ENCODE measurements around the gene BOD1. TPM values are rescaled to one million over a fixed set of nuclear protein-coding genes. Genes with fewer than 3 reads are reported as not detected.
A peak's percentile ranks its signal among the peaks of the same experiment; 100 is the strongest.

The BOD1 gene
- total RNA-seq, 1 donor, result 74.3 TPM

- TF ChIP-seq, protein P1, sequence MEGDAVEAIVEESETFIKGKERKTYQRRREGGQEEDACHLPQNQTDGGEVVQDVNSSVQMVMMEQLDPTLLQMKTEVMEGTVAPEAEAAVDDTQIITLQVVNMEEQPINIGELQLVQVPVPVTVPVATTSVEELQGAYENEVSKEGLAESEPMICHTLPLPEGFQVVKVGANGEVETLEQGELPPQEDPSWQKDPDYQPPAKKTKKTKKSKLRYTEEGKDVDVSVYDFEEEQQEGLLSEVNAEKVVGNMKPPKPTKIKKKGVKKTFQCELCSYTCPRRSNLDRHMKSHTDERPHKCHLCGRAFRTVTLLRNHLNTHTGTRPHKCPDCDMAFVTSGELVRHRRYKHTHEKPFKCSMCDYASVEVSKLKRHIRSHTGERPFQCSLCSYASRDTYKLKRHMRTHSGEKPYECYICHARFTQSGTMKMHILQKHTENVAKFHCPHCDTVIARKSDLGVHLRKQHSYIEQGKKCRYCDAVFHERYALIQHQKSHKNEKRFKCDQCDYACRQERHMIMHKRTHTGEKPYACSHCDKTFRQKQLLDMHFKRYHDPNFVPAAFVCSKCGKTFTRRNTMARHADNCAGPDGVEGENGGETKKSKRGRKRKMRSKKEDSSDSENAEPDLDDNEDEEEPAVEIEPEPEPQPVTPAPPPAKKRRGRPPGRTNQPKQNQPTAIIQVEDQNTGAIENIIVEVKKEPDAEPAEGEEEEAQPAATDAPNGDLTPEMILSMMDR (IDR thresholded peaks at IDR 0.05; ENCODE audit: insufficient read depth, low read depth, low read length), result no peak
- DNase-seq (ENCODE audit: low read depth), result no peak
- H3K4me3 ChIP-seq (ENCODE audit: low read depth, low read length), result no peak overlapping the region
These were observed 14.4 kb upstream of the BOD1 start for GRCh38 chr5:173630724-173631365.

DNA sequence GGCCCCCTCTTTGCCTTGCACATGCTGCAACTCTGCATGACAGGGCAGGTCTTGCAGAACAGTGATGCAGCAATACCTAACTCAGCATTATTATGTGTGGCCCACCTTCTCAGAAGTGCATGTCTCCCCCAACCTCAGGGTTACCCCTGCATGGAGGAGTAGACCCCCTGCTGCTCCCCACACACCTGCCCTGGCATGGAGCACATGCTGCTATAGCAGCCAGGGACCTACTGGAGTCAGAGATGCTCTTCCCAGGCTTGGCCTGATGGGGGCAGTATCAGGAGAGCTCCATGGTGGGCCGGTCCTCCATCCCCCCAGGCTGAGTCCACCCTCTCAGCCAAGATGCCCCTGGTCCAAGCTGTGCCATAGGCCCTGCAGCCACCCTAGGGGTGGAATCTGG is 13.2 kb upstream of the BOD1 start:
- TF ChIP-seq, protein P1 (IDR thresholded peaks at IDR 0.05; ENCODE audit: insufficient read depth, low read depth, low read length), result peak; percentile 47
- no peak for DNase-seq (ENCODE audit: low read depth)
- H3K4me3 ChIP-seq (ENCODE audit: low read depth, low read length), result no peak overlapping the region

DNA sequence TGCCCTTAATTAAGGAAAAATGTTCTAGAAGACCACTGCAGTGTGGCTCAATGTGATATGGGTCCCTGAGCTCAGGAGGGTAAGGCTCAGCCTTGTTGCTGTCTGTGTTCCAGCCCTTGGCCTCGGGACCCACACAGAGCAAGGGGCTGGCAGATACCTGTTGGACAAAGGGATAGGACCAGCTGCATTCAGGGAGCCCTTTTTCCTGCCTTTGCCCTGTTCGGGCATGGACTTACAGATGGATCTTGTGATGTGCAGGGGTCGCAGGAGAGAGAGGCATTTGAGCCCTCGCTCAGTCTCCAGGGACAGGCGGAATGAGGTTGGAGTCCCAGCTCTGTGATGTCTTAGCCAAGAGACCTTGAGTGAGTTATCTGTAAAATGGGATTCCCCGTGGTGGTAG is 12.1 kb upstream of the BOD1 start:
- TF ChIP-seq, protein P1 (IDR thresholded peaks at IDR 0.05; ENCODE audit: insufficient read depth, low read depth, low read length), result no peak
- no peak overlapping the region for H3K4me3 ChIP-seq (ENCODE audit: low read depth, low read length)
- DNase-seq (ENCODE audit: low read depth), result no peak

DNA sequence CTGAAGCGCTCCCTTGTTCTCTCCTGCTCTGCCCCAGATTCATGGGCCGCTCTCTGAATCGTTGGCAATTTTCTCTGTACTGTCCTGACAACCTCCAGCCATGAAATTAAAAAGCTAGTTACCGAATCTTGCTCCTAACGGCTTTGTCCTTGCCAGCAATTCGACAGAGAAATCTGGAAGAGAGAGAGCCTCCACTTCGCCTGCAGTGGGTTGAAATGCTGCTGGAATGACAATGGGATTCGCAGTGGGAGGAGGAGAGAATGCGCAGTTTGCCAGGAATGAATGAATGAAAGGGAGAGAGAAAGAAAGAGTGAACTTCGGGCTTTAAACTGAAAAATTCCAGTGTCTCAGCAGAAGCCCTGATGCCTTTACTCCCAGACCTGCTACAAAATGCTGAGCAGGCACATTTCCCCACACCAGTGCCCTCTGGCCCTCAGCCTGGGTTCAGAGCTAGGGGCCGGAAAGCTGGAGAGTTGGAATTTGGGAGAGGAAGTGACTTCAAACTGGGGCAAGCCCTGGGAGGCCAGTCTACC is 11.5 kb upstream of the BOD1 start:
- no peak overlapping the region for H3K4me3 ChIP-seq (ENCODE audit: low read depth, low read length)
- no peak for DNase-seq (ENCODE audit: low read depth)
- TF ChIP-seq, protein P1 (IDR thresholded peaks at IDR 0.05; ENCODE audit: insufficient read depth, low read depth, low read length), result no peak

DNA sequence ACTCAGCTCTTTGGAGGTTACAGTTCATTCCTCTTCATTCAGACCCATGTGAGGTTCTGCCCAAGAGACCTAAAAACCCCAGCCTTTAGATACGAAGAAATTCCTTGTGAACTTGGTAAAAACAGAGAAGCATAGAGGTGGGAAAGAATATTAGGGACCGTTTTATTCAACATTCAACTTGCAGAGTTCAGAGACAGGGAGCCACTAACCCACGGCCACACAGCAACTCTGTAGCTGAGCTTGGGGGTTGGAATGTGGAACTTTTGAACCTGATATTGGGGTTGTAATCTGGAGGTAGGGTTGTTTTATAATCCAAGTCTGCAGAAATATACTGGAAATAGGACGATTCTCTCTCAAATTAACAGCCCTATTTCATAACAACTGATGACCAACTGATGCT is 10.8 kb upstream of the BOD1 start:
- H3K4me3 ChIP-seq (ENCODE audit: low read depth, low read length), result no peak overlapping the region
- TF ChIP-seq, protein P1 (IDR thresholded peaks at IDR 0.05; ENCODE audit: insufficient read depth, low read depth, low read length), result no peak
- DNase-seq (ENCODE audit: low read depth), result no peak

DNA sequence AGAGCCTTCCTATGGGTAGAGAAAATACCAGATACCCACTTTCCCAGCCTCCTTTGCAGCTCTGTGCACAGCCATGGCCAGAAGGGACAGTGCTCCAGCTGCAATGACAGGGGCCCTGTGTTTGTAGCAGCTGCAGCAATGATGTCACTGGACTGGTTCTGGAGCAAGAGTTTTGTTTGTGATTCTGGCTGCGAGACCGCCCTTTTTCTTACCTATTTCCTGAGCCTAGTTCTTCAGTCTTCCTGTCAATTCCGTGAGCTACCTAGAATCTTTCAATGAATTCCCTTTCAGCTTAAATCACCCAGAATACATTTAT is 10.0 kb upstream of the BOD1 start:
- H3K4me3 ChIP-seq (ENCODE audit: low read depth, low read length), result no peak overlapping the region
- TF ChIP-seq, protein P1 (IDR thresholded peaks at IDR 0.05; ENCODE audit: insufficient read depth, low read depth, low read length), result no peak
- DNase-seq (ENCODE audit: low read depth), result no peak

Data from fibroblast of villous mesenchyme (primary cell).